H1 (cell line): ENCODE measurements around the gene TRPV2. TPM values are rescaled to one million over a fixed set of nuclear protein-coding genes. Genes with fewer than 3 reads are reported as not detected.

ENCODE experiments used
- CTCF ChIA-PET: fragments of 300-600 bp; sonication (Branson Sonifier 250); formaldehyde crosslinking; loops from one replicate; lab custom pipeline; 2021; ENCODE audit not compliant: partially characterized antibody; lab: Charles Lee
- POLR2A ChIA-PET: fragments of 300-600 bp; sonication (Branson Sonifier 250); formaldehyde crosslinking; loops from one replicate; lab custom pipeline; 2021; ENCODE audit warnings: inconsistent platforms; ENCODE audit not compliant: partially characterized antibody; lab: Charles Lee
- DNase-seq, 2 experiments: peaks; one replicate each; pipeline versions ENCODE4 v3.0.0 to v3.0.0-alpha.2; 2010 to 2022; ENCODE audit warnings: low spot score in 2 of 2, low read depth in 1 of 2, mixed read lengths in 1 of 2
- FAIRE-seq: peaks from 2 replicates; lab custom pipeline; 2011; peaks lifted over from hg19 to GRCh38; lab: Jason Lieb, UNC
- H2AFZ ChIP-seq: 2 replicates; pipeline ENCODE4 v1.8.1; 2012; ENCODE audit warnings: low read length, inconsistent platforms
- H2AK5ac ChIP-seq: 2 replicates; pipeline ENCODE4 v1.6.1; 2013; ENCODE audit warnings: low read depth, low read length
- H2BK120ac ChIP-seq: replicated peaks from 2 replicates; pipeline ENCODE3; 2013; ENCODE audit warnings: low read depth, low read length, inconsistent platforms
- H2BK12ac ChIP-seq: 2 replicates; pipeline ENCODE4 v1.6.1; 2013; ENCODE audit warnings: low read depth, low read length
- H2BK15ac ChIP-seq: 2 replicates; pipeline ENCODE4 v1.6.1; 2013; ENCODE audit warnings: low read length
- H2BK20ac ChIP-seq: 2 replicates; pipeline ENCODE4 v1.6.1; 2013; ENCODE audit warnings: low read length
- H2BK5ac ChIP-seq: 2 replicates; pipeline ENCODE4 v1.6.1; 2013; ENCODE audit warnings: low read depth, low read length
- H3K14ac ChIP-seq: 2 replicates; pipeline ENCODE4 v1.6.1; 2013; ENCODE audit warnings: inconsistent platforms; ENCODE audit not compliant: insufficient read length
- H3K18ac ChIP-seq: 2 replicates; pipeline ENCODE4 v1.6.1; 2013; ENCODE audit warnings: low read length; ENCODE audit errors: extremely low read depth
- H3K23ac ChIP-seq: 2 replicates; pipeline ENCODE4 v1.6.1; 2013; ENCODE audit warnings: inconsistent platforms; ENCODE audit not compliant: insufficient read length
- H3K23me2 ChIP-seq: 2 replicates; pipeline ENCODE4 v1.6.1; 2013; ENCODE audit warnings: low read depth, low read length
- H3K27ac ChIP-seq: 2 replicates; pipeline ENCODE4 v1.6.1; 2011; ENCODE audit warnings: low read depth, low read length, inconsistent platforms
- H3K27me3 ChIP-seq, 4 experiments: replicated peaks in 1 of 4; 1 replicate in 1 of 4; 2 replicates in 3 of 4; pipeline versions ENCODE4 v1.6.1 to v1.8.1; 2011 to 2013; ENCODE audit warnings: low read length in 3 of 4, mild to moderate bottlenecking in 3 of 4, inconsistent platforms in 2 of 4, mixed read lengths in 2 of 4, moderate library complexity in 1 of 4; ENCODE audit not compliant: control insufficient read depth in 3 of 4, insufficient read depth in 3 of 4; ENCODE audit errors: extremely low read depth in 1 of 4
- H3K36me3 ChIP-seq, 4 experiments: 2 replicates each; pipeline versions ENCODE4 v1.6.1 to v1.8.1; 2011 to 2013; ENCODE audit warnings: mild to moderate bottlenecking in 4 of 4, low read length in 3 of 4, moderate library complexity in 2 of 4, control low read depth in 1 of 4, inconsistent platforms in 1 of 4; ENCODE audit not compliant: insufficient read depth in 4 of 4, control insufficient read depth in 2 of 4
- H3K4ac ChIP-seq: replicated peaks from 2 replicates; pipeline ENCODE3; 2013; ENCODE audit warnings: low read length, low read depth, mixed read lengths, inconsistent platforms; ENCODE audit not compliant: insufficient read length
- H3K4me1 ChIP-seq, 4 experiments: replicated peaks in 1 of 4; 1 replicate in 1 of 4; 2 replicates in 3 of 4; pipeline versions ENCODE4 v1.6.1 to v1.8.1; 2011 to 2013; ENCODE audit warnings: low read length in 3 of 4, inconsistent platforms in 2 of 4, mixed read lengths in 1 of 4; ENCODE audit not compliant: insufficient read depth in 4 of 4, control insufficient read depth in 3 of 4
- H3K4me2 ChIP-seq, 2 experiments: 2 replicates each; pipeline versions ENCODE4 v1.6.1 to v1.8.1; 2011 to 2013; ENCODE audit warnings: low read depth in 2 of 2, low read length in 2 of 2, control low read depth in 1 of 2, inconsistent platforms in 1 of 2, mild to moderate bottlenecking in 1 of 2; ENCODE audit not compliant: insufficient read depth in 1 of 2
- H3K4me3 ChIP-seq, 4 experiments: fragments of 200-600, 300-600 bp in 1 of 4; sonication (generic), shearing (Covaris generic), sonication (Bioruptor Twin) in 1 of 4; 2 replicates each; pipeline versions ENCODE4 v1.5.1 to v1.8.1; 2011 to 2016; ENCODE audit warnings: low read length in 4 of 4, low read depth in 3 of 4, control low read depth in 2 of 4, inconsistent platforms in 2 of 4, mild to moderate bottlenecking in 2 of 4, mixed read lengths in 1 of 4, moderate library complexity in 1 of 4; ENCODE audit not compliant: insufficient read depth in 2 of 4; ENCODE audit errors: extremely low read depth in 1 of 4
- H3K56ac ChIP-seq: replicated peaks from 2 replicates; pipeline ENCODE3; 2013; ENCODE audit warnings: low read depth, mild to moderate bottlenecking, mixed read lengths, low read length, inconsistent platforms; ENCODE audit not compliant: insufficient read length
- H3K79me1 ChIP-seq: 2 replicates; pipeline ENCODE4 v1.6.1; 2013; ENCODE audit warnings: low read depth, low read length, control low read depth
- H3K79me2 ChIP-seq, 2 experiments: 2 replicates each; pipeline versions ENCODE4 v1.6.1 to v1.8.1; 2012 to 2013; ENCODE audit warnings: low read length in 2 of 2, mild to moderate bottlenecking in 2 of 2, inconsistent platforms in 1 of 2; ENCODE audit not compliant: insufficient read depth in 2 of 2, control insufficient read depth in 1 of 2
- H3K9ac ChIP-seq, 4 experiments: replicated peaks in 1 of 4; 1 replicate in 1 of 4; 2 replicates in 3 of 4; pipeline versions ENCODE4 v1.6.1 to v1.8.1; 2011 to 2013; ENCODE audit warnings: low read depth in 3 of 4, low read length in 3 of 4, control low read depth in 2 of 4, mild to moderate bottlenecking in 2 of 4, moderate library complexity in 2 of 4, inconsistent platforms in 1 of 4; ENCODE audit errors: extremely low read depth in 1 of 4
- H3K9me3 ChIP-seq, 2 experiments: 2 replicates each; pipeline versions ENCODE4 v1.6.1 to v1.8.1; 2012 to 2013; ENCODE audit warnings: mild to moderate bottlenecking in 2 of 2, moderate library complexity in 2 of 2, control low read depth in 1 of 2, inconsistent platforms in 1 of 2, low read depth in 1 of 2, low read length in 1 of 2, mixed read lengths in 1 of 2; ENCODE audit not compliant: insufficient read depth in 2 of 2
- H4K20me1 ChIP-seq, 2 experiments: replicated peaks in 1 of 2; 2 replicates each; pipeline versions ENCODE3 to v1.8.1; 2011 to 2013; ENCODE audit warnings: inconsistent platforms in 2 of 2, low read length in 2 of 2, mild to moderate bottlenecking in 1 of 2; ENCODE audit not compliant: insufficient read depth in 2 of 2, control insufficient read depth in 1 of 2
- H4K5ac ChIP-seq: 2 replicates; pipeline ENCODE4 v1.6.1; 2013; ENCODE audit warnings: low read length, low read depth, mixed read lengths, inconsistent platforms; ENCODE audit not compliant: insufficient read length
- H4K8ac ChIP-seq: 2 replicates; pipeline ENCODE4 v1.8.0; 2013; ENCODE audit warnings: mild to moderate bottlenecking, moderate library complexity, low read length, inconsistent platforms; ENCODE audit not compliant: insufficient read depth; ENCODE audit errors: extremely low read depth
- H4K91ac ChIP-seq: replicated peaks from 2 replicates; pipeline ENCODE3; 2013; ENCODE audit warnings: low read length, mixed read lengths, inconsistent platforms; ENCODE audit not compliant: insufficient read length
- BACH1 ChIP-seq: IDR thresholded peaks from 2 replicates; pipeline ENCODE4 v1.6.1; 2012; ENCODE audit warnings: low read length, improper control_type of control experiment
- E2F6 ChIP-seq: IDR thresholded peaks from 2 replicates; pipeline ENCODE4 v1.6.1; 2012; ENCODE audit warnings: inconsistent platforms
- MAX ChIP-seq: IDR thresholded peaks from 2 replicates; pipeline ENCODE4 v1.6.1; 2012; ENCODE audit warnings: inconsistent platforms
- WGBS, 2 experiments: shearing (Covaris generic) in 1 of 2; methylation state at CpG; one replicate each; pipeline versions ENCODE4 v1.1.6 to v1.1.7; 2013 to 2015; ENCODE audit warnings: low lambda C conversion rate in 2 of 2, mixed read lengths in 2 of 2, inconsistent platforms in 1 of 2, low coverage in 1 of 2, missing lambda C conversion rate in 1 of 2; ENCODE audit not compliant: insufficient replicate concordance in 2 of 2, insufficient coverage in 1 of 2, insufficient read length in 1 of 2; ENCODE audit errors: extremely low coverage in 1 of 2, missing lambda C conversion rate in 1 of 2; 5-methylcytosine and 5-hydroxymethylcytosine counted together
- polyA plus RNA-seq, 7 experiments: library from polyadenylated mRNA; depleted of rRNA in 3 of 7; stranded (reverse) in 5 of 7; unstranded in 2 of 7; fragments of >200 nt in 5 of 7; fragments of 200-250 nt in 2 of 7; gene quantifications; 1 replicate in 5 of 7; 2 replicates in 1 of 7; 4 replicates in 1 of 7; pipeline versions ENCODE4 v1.2.1 to v1.2.3, GENCODE V29; 2011 to 2013; ENCODE audit warnings: missing spikeins in 2 of 7, mixed read lengths in 2 of 7
- total RNA-seq: library from RNA; stranded (reverse); fragmentation: NEBNext Ultra II Directional; extraction: Animal tissue kit (Norgen Biotek cat#: 25700); gene quantifications from 2 replicates; pipeline ENCODE4 v1.2.1, GENCODE V29; 2021

Gene TRPV2
- total and polyA plus RNA-seq, 2 of the 8 experiments (the other 6 are each of a cell fraction or from before 2014, with no cell fraction given), result 1.7 to 2.1 TPM

GRCh38 chr17:16460796-16461605 lies 45.6 kb downstream of the TRPV2 start:
- 94% methylated on average over 15 of the region's 17 CpGs; no CpG with 5 or more reads in 1 of the 2 experiments for WGBS, 2 experiments
- Histone ChIP-seq H3K79me2 (no peaks in the 10 kb centered on the region), H3K27ac (no peak overlapping the region), H4K20me1 (peaks cover 3 to 4% of the 10 kb centered on the region in 2 experiments), H3K4me1 (peaks cover 6 to 25% (median 12%) of the 10 kb centered on the region in 4 experiments), H2AK5ac (0 out of 2 replicates have a peak overlapping the region, but pooled peaks have one; percentile 93), H3K4me2 (no peak overlapping the region), H2BK120ac (no peak overlapping the region), H3K36me3 (no peaks in the 10 kb centered on the region; a peak in 2 of 8 replicates), H3K56ac (no peak overlapping the region), H2BK15ac (no peak overlapping the region), H3K23me2 (no peaks in the 10 kb centered on the region), H3K27me3 (no peaks in the 10 kb centered on the region), H3K14ac (no peak overlapping the region), H4K91ac (no peak overlapping the region), H2BK20ac (no peak overlapping the region), H3K9me3 (no peaks in the 10 kb centered on the region), H2AFZ (no peak overlapping the region), H3K18ac (no peak overlapping the region), H4K8ac (no peak overlapping the region), H3K4me3 (no peak overlapping the region), H3K9ac (no peak overlapping the region), H4K5ac (no peak overlapping the region), H2BK5ac (no peak overlapping the region), H3K79me1 (peaks cover 4% of the 10 kb centered on the region), H3K23ac (no peak overlapping the region), H2BK12ac (0 out of 2 replicates have a peak overlapping the region, but pooled peaks have one; percentile 75), H3K4ac (peak overlapping the region; percentile 16)
- FAIRE-seq, result no peak
- CTCF ChIA-PET, result interaction anchor here (1.1 to 36.9 kb wide), 5 partner anchors 8 to 60 kb away, joined by 3 to 941 read pairs (median 32); partner anchors contain the start of gene LRRC75A
- POLR2A ChIA-PET, result interaction anchor here (0.8 to 17.6 kb wide), 6 partner anchors 8 to 20 kb away, joined by 3 to 204 read pairs (median 5); no protein-coding TSS in a partner anchor
- DNase-seq, result no peak
- TF ChIP-seq BACH1, result no peak
- TF ChIP-seq E2F6, result peak; percentile 75
- TF ChIP-seq MAX, result peak; percentile 63
